Keratinocyte (primary cell): ENCODE measurements around the gene XYLB. TPM values are rescaled to one million over a fixed set of nuclear protein-coding genes. Genes with fewer than 3 reads are reported as not detected.

Source experiments
- DNase-seq: peaks from one replicate; pipeline ENCODE4 v3.0.0-alpha.2; 2011; ENCODE audit warnings: low read depth, missing footprints, low spot score
- FAIRE-seq: peaks from 2 replicates; lab custom pipeline; 2011; peaks lifted over from hg19 to GRCh38; lab: Jason Lieb, UNC
- H2AFZ ChIP-seq: 2 replicates; pipeline ENCODE4 v1.6.0; 2012; ENCODE audit warnings: low read length, control low read depth, inconsistent platforms; ENCODE audit not compliant: control insufficient read depth
- H3K27ac ChIP-seq: 2 replicates; pipeline ENCODE4 v1.5.1; 2011; ENCODE audit warnings: low read length; ENCODE audit not compliant: control insufficient read depth, insufficient read depth
- H3K27me3 ChIP-seq: 3 replicates; pipeline ENCODE4 v1.6.0; 2011; ENCODE audit warnings: low read length; ENCODE audit not compliant: control insufficient read depth, insufficient read depth; ENCODE audit errors: extremely low read depth
- H3K36me3 ChIP-seq, 2 experiments: 2 replicates in 1 of 2; 3 replicates in 1 of 2; pipeline ENCODE4 v1.5.1; 2011; ENCODE audit warnings: low read length in 2 of 2, mild to moderate bottlenecking in 1 of 2; ENCODE audit not compliant: control insufficient read depth in 2 of 2, insufficient read depth in 2 of 2; ENCODE audit errors: extremely low read depth in 1 of 2
- H3K4me1 ChIP-seq: 3 replicates; pipeline ENCODE4 v1.5.1; 2011; ENCODE audit warnings: low read length; ENCODE audit not compliant: control insufficient read depth, insufficient read depth; ENCODE audit errors: extremely low read depth
- H3K4me2 ChIP-seq: 3 replicates; pipeline ENCODE4 v1.6.0; 2011; ENCODE audit warnings: low read depth, low read length; ENCODE audit not compliant: control insufficient read depth, insufficient read depth; ENCODE audit errors: extremely low read depth
- H3K4me3 ChIP-seq, 3 experiments: fragments of 200-600 bp in 1 of 3; sonication (generic) in 1 of 3; 2 replicates in 2 of 3; 3 replicates in 1 of 3; pipeline ENCODE4 v1.5.1; 2011 to 2016; ENCODE audit warnings: low read length in 3 of 3, mild to moderate bottlenecking in 3 of 3, control low read depth in 2 of 3, inconsistent platforms in 1 of 3, low read depth in 1 of 3, mixed read lengths in 1 of 3, mixed run types in 1 of 3, moderate library complexity in 1 of 3; ENCODE audit not compliant: control insufficient read depth in 2 of 3, insufficient read depth in 2 of 3; ENCODE audit errors: extremely low read depth in 1 of 3
- H3K79me2 ChIP-seq: 2 replicates; pipeline ENCODE4 v1.6.0; 2012; ENCODE audit warnings: low read length; ENCODE audit not compliant: control insufficient read depth, insufficient read depth
- H3K9ac ChIP-seq: 3 replicates; pipeline ENCODE4 v1.6.0; 2011; ENCODE audit warnings: low read length; ENCODE audit not compliant: control insufficient read depth, insufficient read depth; ENCODE audit errors: extremely low read depth
- H3K9me1 ChIP-seq: 3 replicates; pipeline ENCODE4 v1.6.0; 2011; ENCODE audit warnings: low read length; ENCODE audit not compliant: control insufficient read depth, insufficient read depth; ENCODE audit errors: extremely low read depth
- H3K9me3 ChIP-seq: 2 replicates; pipeline ENCODE4 v1.5.1; 2012; ENCODE audit warnings: low read depth, low read length; ENCODE audit not compliant: control insufficient read depth
- H4K20me1 ChIP-seq: 3 replicates; pipeline ENCODE4 v1.6.0; 2011; ENCODE audit warnings: low read length; ENCODE audit not compliant: control insufficient read depth, insufficient read depth; ENCODE audit errors: extremely low read depth
- CTCF ChIP-seq, 3 experiments: IDR thresholded peaks in 1 of 3; conservative IDR thresholded peaks in 1 of 3; optimal IDR thresholded peaks in 1 of 3; 2 replicates in 2 of 3; 3 replicates in 1 of 3; pipeline versions ENCODE3 to v1.5.1; 2011; ENCODE audit warnings: low read length in 3 of 3, mild to moderate bottlenecking in 3 of 3, moderate library complexity in 2 of 3, control low read depth in 1 of 3, inconsistent platforms in 1 of 3; ENCODE audit not compliant: insufficient read depth in 2 of 3; ENCODE audit errors: extremely low read depth in 1 of 3
- EZH2 ChIP-seq: IDR thresholded peaks from one replicate; pipeline ENCODE4 v1.6.1; 2012; ENCODE audit warnings: inconsistent platforms, mild to moderate bottlenecking, low read length, moderate library complexity
- dilution Hi-C: fragments of 300-500 bp; cut with MboI; formaldehyde crosslinking; loops from one replicate; pipeline ENCODE4 v1.7.0; 2020; ENCODE audit warnings: low sequenced_read_pairs; ENCODE audit not compliant: extremely low pct_ligation_motif_present
- polyA plus RNA-seq, 5 experiments: library from polyadenylated mRNA; depleted of rRNA in 3 of 5; stranded (reverse) in 3 of 5; stranded (forward) in 1 of 5; unstranded in 1 of 5; fragments of >200 nt; gene quantifications; 1 replicate in 1 of 5; 2 replicates in 3 of 5; 3 replicates in 1 of 5; pipeline versions ENCODE4 v1.2.1 to v1.2.3, GENCODE V29; 2011 to 2012; ENCODE audit warnings: missing spikeins in 2 of 5, low read depth in 1 of 5, low replicate concordance in 1 of 5

Gene XYLB
- polyA plus RNA-seq, 1 donor (not counting 4 experiments of a cell fraction or from before 2014, with no cell fraction given) = 1.8 TPM

- H3K4me1 ChIP-seq = peaks cover 3% of the 10 kb centered on the region
- dilution Hi-C loops = no loop called here
- H2AFZ ChIP-seq = peak within 1 kb of the TSS; percentile 75
- H3K9me1 ChIP-seq = no peaks in the 10 kb centered on the region
- H3K9me3 ChIP-seq = no peaks in the 10 kb centered on the region
- H3K27me3 ChIP-seq = no peaks in the 10 kb centered on the region
- TF ChIP-seq CTCF (optimal IDR thresholded peaks at IDR 0.05 in 1 of 3, IDR thresholded peaks at IDR 0.05 in 1 of 3, conservative IDR thresholded peaks at IDR 0.05 in 1 of 3; ENCODE audit: extremely low read depth in 1 of 3, insufficient read depth in 2 of 3, low read length in 3 of 3) = no peak
- TF ChIP-seq EZH2 = no peak
- H4K20me1 ChIP-seq = no peaks in the 10 kb centered on the region
- H3K4me3 ChIP-seq = peak within 1 kb of the TSS; percentile 51 to 76 (median 60)
- DNase-seq (peak; percentile 23), FAIRE-seq (no peak)
- H3K4me2 ChIP-seq = peak within 1 kb of the TSS; percentile 82
- H3K36me3 ChIP-seq = no peaks in the 10 kb centered on the region
- peak within 1 kb of the TSS; percentile 14 for H3K27ac ChIP-seq
- no peaks in the 10 kb centered on the region for H3K79me2 ChIP-seq
- peak within 1 kb of the TSS; percentile 77 for H3K9ac ChIP-seq
Observed at GRCh38 chr3:38453075-38453912, 106.7 kb downstream of the XYLB start, which contains the start of gene ACVR2B. ACVR2B (plus strand) TSS chr3:38453890; CDS start chr3:38454323, 433 bp downstream.

GRCh38 chr3:38453913-38454177 lies 107.3 kb downstream of the XYLB start:
- Histone ChIP-seq H3K36me3 (no peaks in the 10 kb centered on the region), H3K27me3 (no peaks in the 10 kb centered on the region), H4K20me1 (no peaks in the 10 kb centered on the region), H3K27ac (no peak overlapping the region), H3K9me3 (no peaks in the 10 kb centered on the region), H3K79me2 (no peaks in the 10 kb centered on the region), H3K9me1 (no peaks in the 10 kb centered on the region), H3K4me1 (peaks cover 3% of the 10 kb centered on the region), H3K9ac (peak overlapping the region; percentile 77), H2AFZ (peak overlapping the region; percentile 75), H3K4me3 (peak overlapping the region; percentile 51 to 76 (median 60)), H3K4me2 (peak overlapping the region; percentile 82)
- DNase-seq (no peak), FAIRE-seq (no peak)
- TF ChIP-seq CTCF (optimal IDR thresholded peaks at IDR 0.05 in 1 of 3, IDR thresholded peaks at IDR 0.05 in 1 of 3, conservative IDR thresholded peaks at IDR 0.05 in 1 of 3; ENCODE audit: extremely low read depth in 1 of 3, insufficient read depth in 2 of 3, low read length in 3 of 3) (no peak), EZH2 (no peak)
- dilution Hi-C loops = no loop called here
